Body of pancreas (tissue), 4 donors: ENCODE results near the gene CHN1.

ENCODE experiments used
- POLR2A ChIP-seq, 3 donors: fragments of 450-650 bp; IDR thresholded peaks; one replicate each; pipeline ENCODE4 v1.6.1; 2016; ENCODE audit warnings: antibody characterized with exemption in 3 of 3, mild to moderate bottlenecking in 2 of 3
- TF ChIP-seq, protein P1 (sequence below), 7 experiments: fragments of 450-650 bp in 4 of 7; fragments of 200-600 bp in 3 of 7; sonication (generic) in 3 of 7; IDR thresholded peaks; one replicate each; pipeline ENCODE4 v1.5.1; 2016 to 2019; ENCODE audit warnings: antibody characterized with exemption in 7 of 7

DNA sequence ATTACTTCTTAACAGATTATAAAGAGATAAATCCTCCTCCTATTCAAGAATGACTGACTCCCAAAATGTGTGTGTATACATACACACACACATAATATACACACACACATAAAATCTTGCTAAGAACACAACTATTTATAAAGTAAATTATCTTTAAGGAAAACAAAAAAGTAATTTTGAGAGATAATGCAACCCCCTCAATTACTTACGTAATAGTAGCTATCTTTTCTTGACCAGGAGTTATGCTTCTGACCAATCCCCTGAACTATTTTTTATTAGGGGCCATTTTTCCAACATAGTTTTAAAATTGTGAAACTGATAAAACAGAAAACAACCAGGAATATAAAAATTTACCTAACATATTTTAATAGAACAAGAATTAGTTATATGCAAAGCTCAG lies 127.9 kb downstream of the CHN1 start:
- TF ChIP-seq, protein P1, sequence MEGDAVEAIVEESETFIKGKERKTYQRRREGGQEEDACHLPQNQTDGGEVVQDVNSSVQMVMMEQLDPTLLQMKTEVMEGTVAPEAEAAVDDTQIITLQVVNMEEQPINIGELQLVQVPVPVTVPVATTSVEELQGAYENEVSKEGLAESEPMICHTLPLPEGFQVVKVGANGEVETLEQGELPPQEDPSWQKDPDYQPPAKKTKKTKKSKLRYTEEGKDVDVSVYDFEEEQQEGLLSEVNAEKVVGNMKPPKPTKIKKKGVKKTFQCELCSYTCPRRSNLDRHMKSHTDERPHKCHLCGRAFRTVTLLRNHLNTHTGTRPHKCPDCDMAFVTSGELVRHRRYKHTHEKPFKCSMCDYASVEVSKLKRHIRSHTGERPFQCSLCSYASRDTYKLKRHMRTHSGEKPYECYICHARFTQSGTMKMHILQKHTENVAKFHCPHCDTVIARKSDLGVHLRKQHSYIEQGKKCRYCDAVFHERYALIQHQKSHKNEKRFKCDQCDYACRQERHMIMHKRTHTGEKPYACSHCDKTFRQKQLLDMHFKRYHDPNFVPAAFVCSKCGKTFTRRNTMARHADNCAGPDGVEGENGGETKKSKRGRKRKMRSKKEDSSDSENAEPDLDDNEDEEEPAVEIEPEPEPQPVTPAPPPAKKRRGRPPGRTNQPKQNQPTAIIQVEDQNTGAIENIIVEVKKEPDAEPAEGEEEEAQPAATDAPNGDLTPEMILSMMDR (IDR thresholded peaks at IDR 0.05), result no peak
- TF ChIP-seq POLR2A (IDR thresholded peaks at IDR 0.05), result no peak
